ENCODE data around the gene PREX1.
"Not testable (repeated sequence)": the region's sequence is repeated elsewhere in the genome, so short reads cannot be mapped to it uniquely, and the experiment has no call there.

PREX1 gene

GRCh38 chr20:48847498-48848205 lies 19.9 kb upstream of the PREX1 start:
- no peak for DNase-seq

GRCh38 chr20:48846516-48847492 lies 19.0 kb upstream of the PREX1 start:
- no peak for DNase-seq

GRCh38 chr20:48845721-48846306 lies 18.0 kb upstream of the PREX1 start:
- no peak for DNase-seq

GRCh38 chr20:48844996-48845395 lies 17.2 kb upstream of the PREX1 start:
- no peak for DNase-seq

- DNase-seq: not testable (repeated sequence)
These were observed 16.1 kb upstream of the PREX1 start for GRCh38 chr20:48843896-48844295.

GRCh38 chr20:48843057-48843806 lies 15.4 kb upstream of the PREX1 start:
- DNase-seq: no peak

- no peak for DNase-seq
These were observed 14.2 kb upstream of the PREX1 start for GRCh38 chr20:48841875-48842529.

- no peak for DNase-seq
These were observed 13.5 kb upstream of the PREX1 start for GRCh38 chr20:48841196-48841874.

- no peak for DNase-seq
These were observed 11.5 kb upstream of the PREX1 start for GRCh38 chr20:48839154-48839917.

- no peak for DNase-seq
These were observed 9.2 kb upstream of the PREX1 start for GRCh38 chr20:48837014-48837413.

- DNase-seq: no peak
These were observed 7.6 kb upstream of the PREX1 start for GRCh38 chr20:48835390-48835789.

GRCh38 chr20:48834278-48834677 lies 6.5 kb upstream of the PREX1 start:
- DNase-seq: no peak

- no peak for DNase-seq
These were observed 4.6 kb upstream of the PREX1 start for GRCh38 chr20:48832405-48832730.

GRCh38 chr20:48831718-48832404 lies 4.1 kb upstream of the PREX1 start:
- no peak for DNase-seq

GRCh38 chr20:48830826-48831318 lies 3.1 kb upstream of the PREX1 start:
- DNase-seq: no peak

GRCh38 chr20:48829940-48830339 lies 2.1 kb upstream of the PREX1 start:
- DNase-seq: no peak

- no peak for DNase-seq
These were observed 1.1 kb upstream of the PREX1 start for GRCh38 chr20:48828734-48829460.

GRCh38 chr20:48826883-48827771 lies 672 bp downstream of the PREX1 start:
- DNase-seq: no peak
